H1 (cell line): ENCODE results near the gene WDR75. TPM values are rescaled to one million over a fixed set of nuclear protein-coding genes. Genes with fewer than 3 reads are reported as not detected.

Source experiments
- CBX8 ChIP-seq: fragments of 300-800, 300-1000 bp; sonication (generic); IDR thresholded peaks from 2 replicates; pipeline ENCODE4 v1.7.1; 2016; ENCODE audit warnings: low read depth, low read length, borderline replicate concordance
- CHD1 ChIP-seq: IDR thresholded peaks from 2 replicates; pipeline ENCODE4 v1.6.1; 2012; ENCODE audit warnings: low read depth, low read length, improper control_type of control experiment
- JUND ChIP-seq: IDR thresholded peaks from 2 replicates; pipeline ENCODE4 v1.6.1; 2011; ENCODE audit warnings: mild to moderate bottlenecking, improper control_type of control experiment, low read length
- POU5F1 ChIP-seq: IDR thresholded peaks from 2 replicates; pipeline ENCODE4 v1.6.1; 2011; ENCODE audit warnings: low read depth, mild to moderate bottlenecking, low read length, moderate library complexity
- RXRA ChIP-seq: IDR thresholded peaks from 2 replicates; pipeline ENCODE4 v1.6.1; 2011; ENCODE audit warnings: low read depth, mild to moderate bottlenecking, low read length, moderate library complexity; ENCODE audit not compliant: insufficient read depth
- SIRT6 ChIP-seq: IDR thresholded peaks from one replicate; pipeline ENCODE4 v1.7.1; 2012; ENCODE audit warnings: low read length, inconsistent platforms
- TEAD4 ChIP-seq: IDR thresholded peaks from 2 replicates; pipeline ENCODE4 v1.6.1; 2012; ENCODE audit warnings: low read depth, low read length, inconsistent platforms, mixed read lengths
- YY1 ChIP-seq: IDR thresholded peaks from 2 replicates; pipeline ENCODE4 v1.6.1; 2011; ENCODE audit warnings: low read depth, mild to moderate bottlenecking, low read length
- polyA plus RNA-seq, 7 experiments: library from polyadenylated mRNA; depleted of rRNA in 3 of 7; stranded (reverse) in 5 of 7; unstranded in 2 of 7; fragments of >200 nt in 5 of 7; fragments of 200-250 nt in 2 of 7; gene quantifications; 1 replicate in 5 of 7; 2 replicates in 1 of 7; 4 replicates in 1 of 7; pipeline versions ENCODE4 v1.2.1 to v1.2.3, GENCODE V29; 2011 to 2013; ENCODE audit warnings: missing spikeins in 2 of 7, mixed read lengths in 2 of 7
- total RNA-seq: library from RNA; stranded (reverse); fragmentation: NEBNext Ultra II Directional; extraction: Animal tissue kit (Norgen Biotek cat#: 25700); gene quantifications from 2 replicates; pipeline ENCODE4 v1.2.1, GENCODE V29; 2021
- TF ChIP-seq, protein P1 (sequence below): IDR thresholded peaks from 2 replicates; pipeline ENCODE4 v1.6.1; 2011; ENCODE audit warnings: low read length, improper control_type of control experiment
- TF ChIP-seq, protein P2 (sequence below): fragments of 300-600 bp; sonication (generic); IDR thresholded peaks from 2 replicates; pipeline ENCODE4 v1.7.1; 2012; ENCODE audit warnings: low read length, moderate library complexity, mild to moderate bottlenecking, inconsistent platforms; ENCODE audit not compliant: insufficient replicate concordance

WDR75 gene
- total and polyA plus RNA-seq, 2 of the 8 experiments (the other 6 are each of a cell fraction or from before 2014, with no cell fraction given), result 26.9 to 77.1 TPM

DNA sequence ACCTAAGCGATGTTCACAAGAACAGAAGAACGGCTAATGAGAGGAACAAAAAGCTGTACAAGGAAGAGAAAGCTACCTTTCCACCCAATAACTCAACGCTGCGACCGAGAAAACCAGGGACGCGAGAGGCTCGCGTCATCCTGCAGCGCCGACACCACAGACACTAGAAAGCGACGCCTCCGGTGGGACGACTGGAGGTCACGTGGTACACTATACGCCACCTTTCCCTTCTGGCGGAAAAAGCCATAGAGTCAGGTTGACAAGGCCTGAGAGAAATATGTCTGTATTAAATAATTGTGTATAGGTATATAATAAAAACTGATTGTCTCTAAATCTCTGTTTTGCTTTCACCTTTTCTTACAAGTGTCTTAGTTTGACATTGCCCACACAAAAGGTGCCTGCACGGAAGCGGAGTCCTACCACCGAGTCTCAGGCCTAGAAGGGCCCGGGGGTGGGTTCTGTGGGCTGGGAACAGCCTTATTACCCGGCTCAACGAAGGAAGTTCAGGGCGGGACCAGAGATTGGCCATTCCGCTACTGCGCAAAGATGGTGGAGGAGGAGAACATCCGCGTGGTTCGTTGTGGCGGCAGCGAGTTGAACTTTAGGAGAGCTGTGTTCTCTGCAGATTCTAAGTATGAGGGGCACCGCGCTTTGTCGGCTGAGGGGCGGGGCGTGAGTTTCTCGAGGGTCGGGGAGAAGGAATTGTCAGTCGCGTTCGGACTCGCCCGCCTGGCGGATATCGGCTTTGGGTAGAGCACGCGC, at the start of gene WDR75 (continued):
- TF ChIP-seq TEAD4, result no peak
- TF ChIP-seq SIRT6, result no peak
- no peak for TF ChIP-seq POU5F1
- TF ChIP-seq CHD1, result no peak
- 0 out of 2 replicates have a peak, but pooled peaks have one; percentile 23 for TF ChIP-seq JUND
- TF ChIP-seq YY1, result peak; percentile 91
- TF ChIP-seq CBX8, result no peak
- TF ChIP-seq RXRA, result no peak
- TF ChIP-seq, protein P1, sequence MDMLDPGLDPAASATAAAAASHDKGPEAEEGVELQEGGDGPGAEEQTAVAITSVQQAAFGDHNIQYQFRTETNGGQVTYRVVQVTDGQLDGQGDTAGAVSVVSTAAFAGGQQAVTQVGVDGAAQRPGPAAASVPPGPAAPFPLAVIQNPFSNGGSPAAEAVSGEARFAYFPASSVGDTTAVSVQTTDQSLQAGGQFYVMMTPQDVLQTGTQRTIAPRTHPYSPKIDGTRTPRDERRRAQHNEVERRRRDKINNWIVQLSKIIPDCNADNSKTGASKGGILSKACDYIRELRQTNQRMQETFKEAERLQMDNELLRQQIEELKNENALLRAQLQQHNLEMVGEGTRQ, result peak; percentile 94
- TF ChIP-seq, protein P2, sequence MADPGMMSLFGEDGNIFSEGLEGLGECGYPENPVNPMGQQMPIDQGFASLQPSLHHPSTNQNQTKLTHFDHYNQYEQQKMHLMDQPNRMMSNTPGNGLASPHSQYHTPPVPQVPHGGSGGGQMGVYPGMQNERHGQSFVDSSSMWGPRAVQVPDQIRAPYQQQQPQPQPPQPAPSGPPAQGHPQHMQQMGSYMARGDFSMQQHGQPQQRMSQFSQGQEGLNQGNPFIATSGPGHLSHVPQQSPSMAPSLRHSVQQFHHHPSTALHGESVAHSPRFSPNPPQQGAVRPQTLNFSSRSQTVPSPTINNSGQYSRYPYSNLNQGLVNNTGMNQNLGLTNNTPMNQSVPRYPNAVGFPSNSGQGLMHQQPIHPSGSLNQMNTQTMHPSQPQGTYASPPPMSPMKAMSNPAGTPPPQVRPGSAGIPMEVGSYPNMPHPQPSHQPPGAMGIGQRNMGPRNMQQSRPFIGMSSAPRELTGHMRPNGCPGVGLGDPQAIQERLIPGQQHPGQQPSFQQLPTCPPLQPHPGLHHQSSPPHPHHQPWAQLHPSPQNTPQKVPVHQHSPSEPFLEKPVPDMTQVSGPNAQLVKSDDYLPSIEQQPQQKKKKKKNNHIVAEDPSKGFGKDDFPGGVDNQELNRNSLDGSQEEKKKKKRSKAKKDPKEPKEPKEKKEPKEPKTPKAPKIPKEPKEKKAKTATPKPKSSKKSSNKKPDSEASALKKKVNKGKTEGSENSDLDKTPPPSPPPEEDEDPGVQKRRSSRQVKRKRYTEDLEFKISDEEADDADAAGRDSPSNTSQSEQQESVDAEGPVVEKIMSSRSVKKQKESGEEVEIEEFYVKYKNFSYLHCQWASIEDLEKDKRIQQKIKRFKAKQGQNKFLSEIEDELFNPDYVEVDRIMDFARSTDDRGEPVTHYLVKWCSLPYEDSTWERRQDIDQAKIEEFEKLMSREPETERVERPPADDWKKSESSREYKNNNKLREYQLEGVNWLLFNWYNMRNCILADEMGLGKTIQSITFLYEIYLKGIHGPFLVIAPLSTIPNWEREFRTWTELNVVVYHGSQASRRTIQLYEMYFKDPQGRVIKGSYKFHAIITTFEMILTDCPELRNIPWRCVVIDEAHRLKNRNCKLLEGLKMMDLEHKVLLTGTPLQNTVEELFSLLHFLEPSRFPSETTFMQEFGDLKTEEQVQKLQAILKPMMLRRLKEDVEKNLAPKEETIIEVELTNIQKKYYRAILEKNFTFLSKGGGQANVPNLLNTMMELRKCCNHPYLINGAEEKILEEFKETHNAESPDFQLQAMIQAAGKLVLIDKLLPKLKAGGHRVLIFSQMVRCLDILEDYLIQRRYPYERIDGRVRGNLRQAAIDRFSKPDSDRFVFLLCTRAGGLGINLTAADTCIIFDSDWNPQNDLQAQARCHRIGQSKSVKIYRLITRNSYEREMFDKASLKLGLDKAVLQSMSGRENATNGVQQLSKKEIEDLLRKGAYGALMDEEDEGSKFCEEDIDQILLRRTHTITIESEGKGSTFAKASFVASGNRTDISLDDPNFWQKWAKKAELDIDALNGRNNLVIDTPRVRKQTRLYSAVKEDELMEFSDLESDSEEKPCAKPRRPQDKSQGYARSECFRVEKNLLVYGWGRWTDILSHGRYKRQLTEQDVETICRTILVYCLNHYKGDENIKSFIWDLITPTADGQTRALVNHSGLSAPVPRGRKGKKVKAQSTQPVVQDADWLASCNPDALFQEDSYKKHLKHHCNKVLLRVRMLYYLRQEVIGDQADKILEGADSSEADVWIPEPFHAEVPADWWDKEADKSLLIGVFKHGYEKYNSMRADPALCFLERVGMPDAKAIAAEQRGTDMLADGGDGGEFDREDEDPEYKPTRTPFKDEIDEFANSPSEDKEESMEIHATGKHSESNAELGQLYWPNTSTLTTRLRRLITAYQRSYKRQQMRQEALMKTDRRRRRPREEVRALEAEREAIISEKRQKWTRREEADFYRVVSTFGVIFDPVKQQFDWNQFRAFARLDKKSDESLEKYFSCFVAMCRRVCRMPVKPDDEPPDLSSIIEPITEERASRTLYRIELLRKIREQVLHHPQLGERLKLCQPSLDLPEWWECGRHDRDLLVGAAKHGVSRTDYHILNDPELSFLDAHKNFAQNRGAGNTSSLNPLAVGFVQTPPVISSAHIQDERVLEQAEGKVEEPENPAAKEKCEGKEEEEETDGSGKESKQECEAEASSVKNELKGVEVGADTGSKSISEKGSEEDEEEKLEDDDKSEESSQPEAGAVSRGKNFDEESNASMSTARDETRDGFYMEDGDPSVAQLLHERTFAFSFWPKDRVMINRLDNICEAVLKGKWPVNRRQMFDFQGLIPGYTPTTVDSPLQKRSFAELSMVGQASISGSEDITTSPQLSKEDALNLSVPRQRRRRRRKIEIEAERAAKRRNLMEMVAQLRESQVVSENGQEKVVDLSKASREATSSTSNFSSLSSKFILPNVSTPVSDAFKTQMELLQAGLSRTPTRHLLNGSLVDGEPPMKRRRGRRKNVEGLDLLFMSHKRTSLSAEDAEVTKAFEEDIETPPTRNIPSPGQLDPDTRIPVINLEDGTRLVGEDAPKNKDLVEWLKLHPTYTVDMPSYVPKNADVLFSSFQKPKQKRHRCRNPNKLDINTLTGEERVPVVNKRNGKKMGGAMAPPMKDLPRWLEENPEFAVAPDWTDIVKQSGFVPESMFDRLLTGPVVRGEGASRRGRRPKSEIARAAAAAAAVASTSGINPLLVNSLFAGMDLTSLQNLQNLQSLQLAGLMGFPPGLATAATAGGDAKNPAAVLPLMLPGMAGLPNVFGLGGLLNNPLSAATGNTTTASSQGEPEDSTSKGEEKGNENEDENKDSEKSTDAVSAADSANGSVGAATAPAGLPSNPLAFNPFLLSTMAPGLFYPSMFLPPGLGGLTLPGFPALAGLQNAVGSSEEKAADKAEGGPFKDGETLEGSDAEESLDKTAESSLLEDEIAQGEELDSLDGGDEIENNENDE, result no peak
